Peyer's patch (tissue), 4 donors: ENCODE data around the gene SLC26A1. TPM values are rescaled to one million over a fixed set of nuclear protein-coding genes. Genes with fewer than 3 reads are reported as not detected.

Experiments used
- DNase-seq, 3 donors: peaks; one replicate each; pipeline ENCODE4 v3.0.0-alpha.2; 2017 to 2019
- H3K27ac ChIP-seq, 4 donors: fragments of 200-600 bp; sonication (generic); one replicate each; pipeline ENCODE4 v1.5.1; 2016 to 2019
- H3K27me3 ChIP-seq, 2 donors: fragments of 200-600 bp; sonication (generic); one replicate each; pipeline ENCODE4 v1.5.1; 2019
- H3K36me3 ChIP-seq, 3 donors: fragments of 200-600 bp; sonication (generic); one replicate each; pipeline ENCODE4 v1.5.1; 2016 to 2019
- H3K4me1 ChIP-seq, 4 donors: fragments of 200-600 bp; sonication (generic); one replicate each; pipeline ENCODE4 v1.5.1; 2016 to 2019
- H3K4me3 ChIP-seq, 4 donors: fragments of 200-600 bp; sonication (generic); 1 replicate in 3 of 4; 2 replicates in 1 of 4; pipeline ENCODE4 v1.5.1; 2016 to 2019; ENCODE audit warnings: mild to moderate bottlenecking in 1 of 4
- H3K9me3 ChIP-seq, 4 donors: fragments of 200-600 bp; sonication (generic); one replicate each; pipeline ENCODE4 v1.5.1; 2016 to 2019; ENCODE audit warnings: mild to moderate bottlenecking in 1 of 4
- CTCF ChIP-seq, 6 experiments: fragments of 450-650 bp in 4 of 6; fragments of 200-600 bp in 2 of 6; sonication (generic) in 1 of 6; IDR thresholded peaks; one replicate each; pipeline ENCODE4 v1.5.1; 2017 to 2019; ENCODE audit warnings: antibody characterized with exemption in 6 of 6, mild to moderate bottlenecking in 3 of 6, moderate library complexity in 1 of 6
- POLR2A ChIP-seq, 2 donors: fragments of 450-650 bp; IDR thresholded peaks; one replicate each; pipeline ENCODE4 v1.5.1; 2017; ENCODE audit warnings: antibody characterized with exemption in 2 of 2, mild to moderate bottlenecking in 2 of 2, moderate library complexity in 2 of 2
- total RNA-seq, 4 donors: library from RNA; depleted of rRNA; stranded (reverse); fragments of >200 nt; gene quantifications; one replicate each; pipeline ENCODE4 v1.1.0, GENCODE V29; 2016

The SLC26A1 gene
- total RNA-seq, 4 donors from 2014 or later, result 0.83 to 35.7 (median 24.3) TPM

GRCh38 chr4:1027219-1027914 is 34.2 kb upstream of the SLC26A1 start:
- no peak for DNase-seq
- no peak overlapping the region for H3K27ac ChIP-seq
- peaks cover 0 to 10% (median 0%) of the 10 kb centered on the region in 3 donors for H3K36me3 ChIP-seq
- TF ChIP-seq POLR2A (IDR thresholded peaks at IDR 0.05) (no peak), CTCF (IDR thresholded peaks at IDR 0.05) (no peak)
- no peak overlapping the region for H3K4me3 ChIP-seq
- no peaks in the 10 kb centered on the region for H3K27me3 ChIP-seq
- H3K9me3 ChIP-seq, result peaks cover 0 to 4% (median 0%) of the 10 kb centered on the region in 4 donors
- H3K4me1 ChIP-seq, result peaks cover 0 to 7% (median under 1%) of the 10 kb centered on the region in 4 donors

GRCh38 chr4:1026115-1026514 is 32.9 kb upstream of the SLC26A1 start:
- no peak overlapping the region for H3K4me3 ChIP-seq
- no peaks in the 10 kb centered on the region for H3K27me3 ChIP-seq
- TF ChIP-seq POLR2A (IDR thresholded peaks at IDR 0.05) (no peak), CTCF (IDR thresholded peaks at IDR 0.05) (no peak)
- no peak overlapping the region for H3K27ac ChIP-seq
- peaks cover 0 to 15% (median 9%) of the 10 kb centered on the region in 4 donors for H3K4me1 ChIP-seq
- H3K9me3 ChIP-seq, result peaks cover 0 to 4% (median 0%) of the 10 kb centered on the region in 4 donors
- peaks cover 0 to 10% (median 0%) of the 10 kb centered on the region in 3 donors for H3K36me3 ChIP-seq
- DNase-seq, result peak; percentile 59 to 74 (median 67)

GRCh38 chr4:1024882-1025545 is 31.8 kb upstream of the SLC26A1 start:
- DNase-seq, result no peak
- Histone ChIP-seq H3K4me1 (peaks cover 0 to 15% (median 10%) of the 10 kb centered on the region in 4 donors), H3K9me3 (no peaks in the 10 kb centered on the region), H3K36me3 (peaks cover 0 to 10% (median 0%) of the 10 kb centered on the region in 3 donors), H3K27ac (no peak overlapping the region), H3K27me3 (no peaks in the 10 kb centered on the region), H3K4me3 (no peak overlapping the region)
- no peak for TF ChIP-seq CTCF (IDR thresholded peaks at IDR 0.05)
- no peak for TF ChIP-seq POLR2A (IDR thresholded peaks at IDR 0.05)

- H3K4me3 ChIP-seq, result no peak overlapping the region
- no peaks in the 10 kb centered on the region for H3K27me3 ChIP-seq
- H3K4me1 ChIP-seq, result peaks cover 0 to 15% (median 10%) of the 10 kb centered on the region in 4 donors
- DNase-seq, result no peak
- H3K9me3 ChIP-seq, result no peaks in the 10 kb centered on the region
- H3K27ac ChIP-seq, result no peak overlapping the region
- peaks cover 0 to 10% (median 0%) of the 10 kb centered on the region in 3 donors for H3K36me3 ChIP-seq
- TF ChIP-seq POLR2A (IDR thresholded peaks at IDR 0.05) (no peak), CTCF (IDR thresholded peaks at IDR 0.05) (no peak)
These were observed 30.9 kb upstream of the SLC26A1 start for GRCh38 chr4:1023895-1024740.

GRCh38 chr4:1023075-1023640 is 30.0 kb upstream of the SLC26A1 start:
- H3K4me3 ChIP-seq, result no peak overlapping the region
- H3K36me3 ChIP-seq, result peaks cover 0 to 10% (median 0%) of the 10 kb centered on the region in 3 donors
- peaks cover 0 to 15% (median 10%) of the 10 kb centered on the region in 4 donors for H3K4me1 ChIP-seq
- H3K9me3 ChIP-seq, result no peaks in the 10 kb centered on the region
- no peak for TF ChIP-seq CTCF (IDR thresholded peaks at IDR 0.05)
- no peak for TF ChIP-seq POLR2A (IDR thresholded peaks at IDR 0.05)
- H3K27ac ChIP-seq, result no peak overlapping the region
- H3K27me3 ChIP-seq, result no peaks in the 10 kb centered on the region
- no peak for DNase-seq
